NCI-H128 (cell line): ENCODE measurements around the gene LCN2.

Source experiments
- DNase-seq: peaks from one replicate; lab custom pipeline; 2025; ENCODE audit not compliant: unreplicated experiment; lab: John Stamatoyannopoulos, UW

Gene LCN2

GRCh38 chr9:128146591-128147120, 2.6 kb upstream of the LCN2 start:
- DNase-seq, result no peak

GRCh38 chr9:128148509-128149000, 698 bp upstream of the LCN2 start:
- no peak for DNase-seq

- no peak for DNase-seq
Observed at GRCh38 chr9:128149951-128150593, 819 bp downstream of the LCN2 start.

- no peak for DNase-seq
Observed at GRCh38 chr9:128150594-128151308, 1.5 kb downstream of the LCN2 start.

GRCh38 chr9:128151309-128152132, 2.3 kb downstream of the LCN2 start:
- DNase-seq, result no peak

- DNase-seq, result no peak
Observed at GRCh38 chr9:128152133-128153059, 3.1 kb downstream of the LCN2 start.

GRCh38 chr9:128153060-128153946, 4.0 kb downstream of the LCN2 start:
- no peak for DNase-seq

- DNase-seq, result no peak
Observed at GRCh38 chr9:128153947-128154695, 4.9 kb downstream of the LCN2 start.

- no peak for DNase-seq
Observed at GRCh38 chr9:128155736-128156500, 6.7 kb downstream of the LCN2 start.

- no peak for DNase-seq
Observed at GRCh38 chr9:128159522-128159783, 10.2 kb downstream of the LCN2 start.

- DNase-seq, result peak; percentile 88
Observed at GRCh38 chr9:128159784-128160602, 10.7 kb downstream of the LCN2 start, which contains the start of gene BBLN. Gene BBLN, plus strand, starts transcription at chr9:128160265. Its CDS starts 143 bp downstream, at chr9:128160408.

- no peak for DNase-seq
Observed at GRCh38 chr9:128160603-128160987, 11.3 kb downstream of the LCN2 start.

GRCh38 chr9:128161215-128161902, 12.1 kb downstream of the LCN2 start:
- DNase-seq, result no peak

- no peak for DNase-seq
Observed at GRCh38 chr9:128162215-128163026, 13.2 kb downstream of the LCN2 start.

- no peak for DNase-seq
Observed at GRCh38 chr9:128163027-128163515, 13.8 kb downstream of the LCN2 start.
